Stomach smooth muscle (tissue), 2 donors: Measurements from ENCODE around the gene POLD2.

Experiments used
- H3K27ac ChIP-seq: one replicate; pipeline ENCODE4 v1.7.0; 2013; ENCODE audit warnings: mild to moderate bottlenecking, low read length, inconsistent platforms
- H3K27me3 ChIP-seq, 2 donors: one replicate each; pipeline ENCODE4 v1.7.0; 2013; ENCODE audit warnings: low read length in 2 of 2; ENCODE audit not compliant: insufficient read depth in 2 of 2, control insufficient read depth in 1 of 2
- H3K36me3 ChIP-seq, 2 donors: one replicate each; pipeline ENCODE4 v1.7.0; 2013; ENCODE audit warnings: low read length in 2 of 2; ENCODE audit not compliant: control insufficient read depth in 2 of 2, insufficient read depth in 2 of 2
- H3K4me1 ChIP-seq: one replicate; pipeline ENCODE4 v1.7.0; 2013; ENCODE audit warnings: low read length; ENCODE audit not compliant: control insufficient read depth, insufficient read depth
- H3K4me3 ChIP-seq, 2 donors: one replicate each; pipeline ENCODE4 v1.7.0; 2013; ENCODE audit warnings: low read length in 2 of 2
- H3K9ac ChIP-seq, 2 donors: one replicate each; pipeline ENCODE4 v1.7.0; 2013; ENCODE audit warnings: low read length in 2 of 2, mild to moderate bottlenecking in 1 of 2
- H3K9me3 ChIP-seq, 2 donors: one replicate each; pipeline ENCODE4 v1.7.0; 2013; ENCODE audit warnings: low read length in 2 of 2; ENCODE audit not compliant: control insufficient read depth in 2 of 2
- donor health status: healthy.
- donor health status: Pancreatic carcinoma.

The POLD2 gene

DNA sequence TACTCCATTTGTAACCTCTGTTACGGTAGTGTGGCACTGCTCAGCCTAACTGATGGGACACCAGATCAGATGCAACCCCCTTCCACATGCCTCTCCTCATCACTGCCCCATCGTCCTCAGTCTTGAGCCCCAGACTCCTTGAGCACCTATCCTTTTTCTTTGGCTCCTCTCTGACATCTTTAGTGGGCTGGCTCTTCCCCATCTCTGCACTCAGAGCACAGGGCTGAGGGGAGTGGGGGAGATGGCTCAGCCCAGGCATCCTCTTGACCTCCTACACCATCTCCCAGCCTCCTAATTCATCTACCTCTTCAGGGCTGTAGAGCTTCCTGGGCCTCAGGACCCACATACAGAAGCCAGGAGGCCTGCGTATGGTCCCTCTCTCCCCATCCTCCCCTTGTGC is 39.6 kb downstream of the POLD2 start:
- Histone ChIP-seq H3K27ac (peak overlapping the region; percentile 41), H3K9me3 (no peaks in the 10 kb centered on the region), H3K4me3 (no peak overlapping the region), H3K9ac (no peak overlapping the region), H3K36me3 (peaks cover 10 to 12% of the 10 kb centered on the region in 2 donors), H3K27me3 (no peaks in the 10 kb centered on the region), H3K4me1 (peaks cover 29% of the 10 kb centered on the region)

DNA sequence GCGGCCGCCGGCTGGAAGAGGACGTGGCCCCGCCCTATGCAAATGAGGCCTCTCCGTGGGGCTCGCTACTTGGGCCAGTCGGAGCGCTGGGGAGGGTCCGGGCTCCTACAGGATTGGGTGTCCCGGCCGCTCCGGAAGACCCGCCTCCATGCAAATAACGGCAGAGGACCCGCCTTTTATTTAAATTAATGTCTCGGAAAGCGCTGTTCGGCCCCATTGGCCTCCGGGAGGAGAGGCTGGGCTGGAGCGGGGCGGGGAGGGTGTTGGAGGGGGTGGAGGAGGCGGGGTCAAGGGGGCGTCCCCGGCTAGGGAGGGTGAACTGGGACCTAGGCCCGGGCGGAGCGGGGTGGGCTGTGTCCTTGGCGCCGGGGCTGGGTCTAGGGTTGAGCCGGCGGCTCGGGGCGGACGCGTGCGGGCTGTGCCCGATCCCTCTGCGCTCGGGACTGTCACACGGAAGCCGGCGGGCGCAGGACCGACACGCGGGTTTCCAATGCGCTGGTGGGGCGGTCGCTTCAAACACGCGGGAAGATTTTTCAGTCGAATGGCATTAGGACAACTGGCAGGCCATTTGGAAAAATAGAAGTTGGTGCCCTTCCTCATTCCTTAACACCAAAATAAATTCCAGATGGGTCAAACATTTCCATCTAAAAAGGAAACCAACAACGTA is 40.7 kb downstream of the POLD2 start:
- H3K4me3 ChIP-seq = peak overlapping the region; percentile 80 to 89
- peak overlapping the region; percentile 57 to 73 for H3K9ac ChIP-seq
- H3K27ac ChIP-seq = peak overlapping the region; percentile 71

DNA sequence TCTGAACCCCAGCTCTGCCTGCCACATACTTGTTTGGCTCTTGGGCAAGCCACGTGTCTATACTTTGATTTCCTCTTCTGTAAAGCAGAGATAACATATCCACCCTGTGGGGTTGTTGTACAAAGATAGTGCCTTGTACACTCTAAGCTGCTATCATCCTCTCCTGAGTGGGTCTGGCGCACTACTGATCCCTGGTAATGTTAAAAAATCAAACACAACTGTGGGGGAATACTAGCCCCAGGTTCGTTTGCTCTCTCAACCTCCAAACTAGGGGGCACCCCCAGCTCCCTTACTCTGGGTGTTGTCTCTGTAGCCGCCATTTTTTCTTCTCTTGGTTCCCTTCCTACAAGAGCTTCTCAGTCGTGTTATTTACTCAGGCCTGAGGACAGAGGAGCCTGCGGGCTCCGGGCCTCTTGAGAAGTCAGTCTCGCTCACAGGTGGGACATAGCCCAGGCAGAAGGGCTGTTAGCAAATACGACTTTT is 42.0 kb downstream of the POLD2 start:
- Histone ChIP-seq H3K27me3 (no peaks in the 10 kb centered on the region), H3K27ac (no peak overlapping the region), H3K4me1 (peaks cover 18% of the 10 kb centered on the region), H3K9me3 (no peaks in the 10 kb centered on the region), H3K36me3 (peaks cover 27 to 32% of the 10 kb centered on the region in 2 donors), H3K9ac (peak overlapping the region; percentile 14 to 47), H3K4me3 (peak overlapping the region in 1 of 2 donors; percentile 89)

More for the DNA sequence above, 40.7 kb downstream of the POLD2 start:
- Histone ChIP-seq H3K4me1 (peaks cover 20% of the 10 kb centered on the region), H3K27me3 (no peaks in the 10 kb centered on the region), H3K36me3 (peaks cover 14 to 21% of the 10 kb centered on the region in 2 donors), H3K9me3 (no peaks in the 10 kb centered on the region)

DNA sequence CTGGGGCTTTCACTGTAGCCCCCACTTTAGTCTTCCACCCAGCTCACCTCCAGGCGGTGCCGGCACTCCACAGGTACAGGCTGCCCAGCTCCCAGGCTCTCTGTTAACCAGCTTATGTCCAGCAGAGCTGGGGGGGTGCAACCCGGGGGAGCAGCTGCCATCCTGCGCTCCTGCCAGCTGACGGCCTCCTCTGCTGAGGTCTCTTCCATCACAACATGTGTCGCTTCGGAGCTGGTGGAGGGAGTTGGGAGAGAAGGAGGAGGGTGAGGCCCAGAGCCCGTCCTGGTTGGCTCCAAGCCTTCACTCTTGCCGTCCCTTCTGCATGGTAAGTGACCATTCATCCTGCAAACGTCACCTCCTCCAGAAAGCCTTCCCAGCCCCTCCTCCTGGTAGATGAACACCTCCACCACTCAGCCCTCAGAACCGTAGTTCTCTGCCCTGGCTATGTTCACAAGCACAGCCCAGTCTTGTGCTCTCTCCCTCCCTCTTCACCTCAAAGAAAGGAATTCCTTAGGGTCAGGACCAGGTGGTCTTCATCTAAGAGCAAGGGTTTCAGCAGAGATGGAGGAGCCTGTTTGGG is 42.6 kb downstream of the POLD2 start:
- H3K4me3 ChIP-seq = peak overlapping the region in 1 of 2 donors; percentile 89
- H3K36me3 ChIP-seq = peaks cover 31 to 37% of the 10 kb centered on the region in 2 donors
- H3K27ac ChIP-seq = no peak overlapping the region
- H3K27me3 ChIP-seq = no peaks in the 10 kb centered on the region
- H3K4me1 ChIP-seq = peaks cover 18% of the 10 kb centered on the region
- no peaks in the 10 kb centered on the region for H3K9me3 ChIP-seq
- peak overlapping the region; percentile 3 to 47 for H3K9ac ChIP-seq

DNA sequence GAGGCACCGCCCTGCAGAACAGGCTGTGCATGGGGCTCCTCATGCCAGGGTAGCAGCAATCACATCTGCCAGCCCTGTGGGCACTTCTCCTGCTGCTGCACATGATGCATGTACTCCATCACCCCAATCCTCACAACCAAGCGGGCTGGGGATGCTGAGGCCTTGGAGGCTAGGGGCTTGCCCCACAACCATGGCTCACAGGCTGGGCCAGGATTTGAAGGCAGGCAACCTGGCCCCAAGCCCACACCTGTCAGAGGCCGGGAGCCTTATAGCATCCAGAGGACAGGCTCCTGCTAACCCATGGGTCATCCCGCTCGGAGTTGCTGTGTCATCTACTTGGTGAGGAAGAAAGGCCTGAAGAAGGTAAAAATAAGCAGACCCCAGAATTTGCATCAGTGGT is 43.2 kb downstream of the POLD2 start:
- no peak overlapping the region for H3K9ac ChIP-seq
- no peak overlapping the region for H3K27ac ChIP-seq
- no peaks in the 10 kb centered on the region for H3K9me3 ChIP-seq
- peaks cover 18% of the 10 kb centered on the region for H3K4me1 ChIP-seq
- no peaks in the 10 kb centered on the region for H3K27me3 ChIP-seq
- H3K36me3 ChIP-seq = peaks cover 36 to 41% of the 10 kb centered on the region in 2 donors
- no peak overlapping the region for H3K4me3 ChIP-seq

DNA sequence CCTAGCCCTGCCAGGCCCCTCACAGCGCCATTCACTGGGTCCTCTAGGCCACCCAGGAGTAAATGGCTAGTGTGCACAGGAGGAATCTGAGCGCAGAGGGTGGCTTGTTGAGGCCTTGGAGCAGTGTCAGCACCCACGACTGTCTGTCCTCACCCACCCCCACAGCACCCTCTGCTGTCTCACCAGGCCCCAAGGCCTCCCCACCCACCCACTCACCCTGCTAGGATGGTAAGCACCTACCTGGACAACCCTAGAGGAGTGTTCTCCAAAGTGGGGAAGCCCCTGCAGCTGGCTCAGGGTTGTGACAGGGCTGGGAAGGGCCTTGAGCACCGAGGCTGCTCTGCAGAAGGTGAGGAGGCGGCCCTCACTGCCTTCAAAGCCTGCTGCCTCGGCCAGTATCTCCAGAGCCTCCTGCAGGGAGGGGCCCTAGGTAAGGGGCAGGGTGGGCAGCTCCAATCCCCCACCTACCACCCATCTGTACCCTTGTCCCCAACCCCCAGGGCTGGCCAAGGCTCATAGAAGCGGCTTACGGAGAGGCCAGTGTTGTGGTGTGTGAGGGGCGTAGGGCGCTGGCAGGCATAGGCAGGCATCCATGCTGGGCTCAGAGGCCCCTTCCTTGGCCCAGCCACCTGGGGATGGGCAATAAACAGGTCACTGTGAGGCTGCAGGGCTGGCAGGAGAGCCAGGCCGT is 43.9 kb downstream of the POLD2 start:
- peaks cover 18% of the 10 kb centered on the region for H3K4me1 ChIP-seq
- H3K36me3 ChIP-seq = peaks cover 36 to 44% of the 10 kb centered on the region in 2 donors
- H3K9ac ChIP-seq = no peak overlapping the region
- H3K9me3 ChIP-seq = no peaks in the 10 kb centered on the region
- H3K27ac ChIP-seq = no peak overlapping the region
- H3K27me3 ChIP-seq = no peaks in the 10 kb centered on the region
- no peak overlapping the region for H3K4me3 ChIP-seq

DNA sequence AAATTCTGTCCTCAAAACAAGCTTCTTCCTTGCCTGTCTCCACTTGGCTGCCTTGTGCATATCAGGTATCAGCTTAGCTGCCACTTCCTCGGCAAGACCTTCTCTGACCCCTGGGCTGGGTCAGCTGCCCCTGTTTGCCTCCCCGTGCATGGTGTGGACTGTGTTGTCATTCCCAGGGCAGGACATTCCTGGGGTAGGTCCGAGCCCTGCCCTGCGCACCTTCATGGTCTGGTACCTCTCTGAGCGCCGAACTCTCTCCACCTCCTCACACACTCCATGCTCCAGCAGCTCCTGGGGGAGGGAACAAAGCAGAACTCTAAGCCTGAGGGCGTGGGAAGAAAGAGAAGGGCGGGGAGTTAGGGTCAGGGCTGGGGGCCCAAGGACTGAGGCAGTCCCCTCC is 44.8 kb downstream of the POLD2 start:
- Histone ChIP-seq H3K9me3 (no peaks in the 10 kb centered on the region), H3K27ac (no peak overlapping the region), H3K4me1 (peaks cover 24% of the 10 kb centered on the region), H3K27me3 (no peaks in the 10 kb centered on the region), H3K9ac (no peak overlapping the region), H3K4me3 (no peak overlapping the region), H3K36me3 (peaks cover 36 to 49% of the 10 kb centered on the region in 2 donors)

DNA sequence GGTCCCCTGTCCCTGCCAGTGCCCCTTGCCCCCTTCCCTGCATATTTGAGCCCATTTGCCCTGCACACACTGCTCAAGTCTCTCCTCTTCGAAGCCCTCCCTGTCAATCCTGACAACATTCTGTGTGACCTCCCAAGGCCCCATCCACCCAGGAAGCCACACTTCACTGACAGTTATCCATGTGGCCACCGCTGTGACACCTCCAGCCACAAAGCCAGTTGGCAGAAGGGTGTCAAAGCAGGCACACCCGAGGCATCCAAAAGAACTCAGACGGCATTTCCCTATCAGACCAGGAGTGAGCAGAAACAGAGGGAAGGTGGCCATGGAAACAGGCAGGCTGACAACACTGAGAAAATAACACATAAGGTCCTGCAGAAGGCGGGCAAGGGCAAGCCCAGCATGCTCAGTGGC is 45.7 kb downstream of the POLD2 start:
- H3K9ac ChIP-seq = peak overlapping the region in 1 of 2 donors; percentile 36

DNA sequence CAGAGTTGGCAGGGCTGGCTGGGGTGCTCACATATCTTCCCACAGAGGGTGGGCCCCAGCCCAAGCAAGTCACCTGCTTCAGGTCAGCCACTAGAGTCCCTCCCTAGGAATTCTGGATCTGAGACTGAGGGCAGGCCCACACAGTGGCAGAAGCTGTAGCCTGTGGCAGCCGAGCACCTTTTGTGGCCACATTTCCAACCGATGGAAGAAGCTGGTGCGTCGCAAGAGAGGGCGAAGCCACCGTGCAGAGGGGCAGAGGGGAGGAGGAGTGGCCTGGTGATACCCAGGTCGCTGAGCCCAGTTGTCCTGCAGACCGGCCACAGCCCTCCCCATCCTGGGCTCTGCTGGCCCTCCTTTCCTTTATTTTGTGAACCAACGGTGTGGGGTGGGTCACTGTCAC is 46.3 kb downstream of the POLD2 start:
- Histone ChIP-seq H3K36me3 (peaks cover 40 to 51% of the 10 kb centered on the region in 2 donors), H3K9me3 (no peaks in the 10 kb centered on the region), H3K4me1 (peaks cover 35% of the 10 kb centered on the region), H3K9ac (no peak overlapping the region), H3K27ac (no peak overlapping the region), H3K27me3 (no peaks in the 10 kb centered on the region), H3K4me3 (no peak overlapping the region)

More for the DNA sequence above, 45.7 kb downstream of the POLD2 start:
- no peaks in the 10 kb centered on the region for H3K27me3 ChIP-seq
- H3K4me1 ChIP-seq = peaks cover 30% of the 10 kb centered on the region
- H3K4me3 ChIP-seq = peak overlapping the region in 1 of 2 donors; percentile 8
- H3K36me3 ChIP-seq = peaks cover 39 to 51% of the 10 kb centered on the region in 2 donors
- no peaks in the 10 kb centered on the region for H3K9me3 ChIP-seq
- H3K27ac ChIP-seq = no peak overlapping the region

DNA sequence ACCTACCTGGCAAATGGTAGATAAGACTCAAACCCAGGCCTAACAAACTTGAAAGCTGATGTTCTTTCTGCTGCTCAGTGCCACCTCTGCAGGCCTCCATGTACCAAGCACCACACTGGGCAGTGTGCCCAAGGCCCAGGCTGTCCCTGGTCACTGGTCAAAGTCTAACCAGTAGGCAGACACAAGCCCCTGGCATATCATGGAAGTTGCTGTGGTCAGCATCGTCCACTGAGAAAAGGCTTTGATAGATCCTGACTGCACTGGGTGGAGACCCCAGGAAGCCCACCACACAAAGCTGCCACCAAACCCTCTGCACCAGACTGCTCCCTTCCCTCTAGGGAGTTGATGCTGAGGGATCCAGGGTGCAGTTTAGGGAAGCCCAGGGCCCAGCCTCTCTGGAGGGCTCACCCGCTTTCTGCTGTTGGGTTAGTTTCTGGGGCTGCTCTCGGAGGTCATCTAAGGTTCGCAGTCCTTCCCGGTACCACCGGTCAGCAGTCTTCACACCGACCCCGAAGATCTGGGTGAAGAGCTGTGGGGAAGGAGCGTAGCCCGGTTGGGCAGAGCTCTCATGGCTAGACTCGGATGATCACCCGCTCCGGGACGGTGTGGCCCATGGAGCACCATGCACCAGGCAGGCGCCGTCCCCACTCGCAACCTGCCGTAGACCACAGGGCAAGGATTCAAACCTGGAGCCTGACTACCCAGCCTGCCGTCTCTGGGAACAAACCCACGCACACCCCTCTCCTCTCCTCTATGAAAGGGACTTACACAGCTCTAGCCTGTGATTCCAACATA is 47.0 kb downstream of the POLD2 start:
- peaks cover 40 to 51% of the 10 kb centered on the region in 2 donors for H3K36me3 ChIP-seq
- H3K9ac ChIP-seq = no peak overlapping the region
- no peaks in the 10 kb centered on the region for H3K9me3 ChIP-seq
- H3K4me1 ChIP-seq = peaks cover 36% of the 10 kb centered on the region
- no peak overlapping the region for H3K27ac ChIP-seq
- no peak overlapping the region for H3K4me3 ChIP-seq
- no peaks in the 10 kb centered on the region for H3K27me3 ChIP-seq
